SK-N-SH (cell line): Measurements from ENCODE around the gene RIMKLA.

ENCODE experiments used
- EP300 ChIP-seq, 2 experiments: IDR thresholded peaks; 2 replicates each; pipeline versions ENCODE4 v1.4.0 to v1.6.1; 2012; ENCODE audit warnings: borderline replicate concordance in 1 of 2, low read depth in 1 of 2, low read length in 1 of 2
- EZH2phosphoT487 ChIP-seq: fragments of 200-600 bp; sonication (generic); IDR thresholded peaks from 2 replicates; pipeline ENCODE4 v1.6.1; 2017; ENCODE audit warnings: low read depth, mixed run types, mild to moderate bottlenecking, antibody characterized with exemption, moderate library complexity, borderline replicate concordance
- FOXJ3 ChIP-seq: sonication (generic); formaldehyde crosslinking; IDR thresholded peaks from 2 replicates; pipeline ENCODE4 v1.5.1; 2020; ENCODE audit warnings: mild to moderate bottlenecking, missing genetic modification reagents
- GABPA ChIP-seq: IDR thresholded peaks from 2 replicates; pipeline ENCODE4 v1.4.0; 2012; ENCODE audit warnings: low read depth, mild to moderate bottlenecking
- POLR2AphosphoS5 ChIP-seq: IDR thresholded peaks from 2 replicates; pipeline ENCODE4 v1.6.1; 2012; ENCODE audit warnings: low read depth, low read length
- TEAD4 ChIP-seq: IDR thresholded peaks from 2 replicates; pipeline ENCODE4 v1.4.0; 2012; ENCODE audit warnings: mild to moderate bottlenecking, borderline replicate concordance; ENCODE audit not compliant: insufficient read depth
- TF ChIP-seq, protein P1 (sequence below): fragments of 200-600 bp; sonication (generic); IDR thresholded peaks from 2 replicates; pipeline ENCODE4 v1.6.1; 2017; ENCODE audit warnings: antibody characterized with exemption, mild to moderate bottlenecking, moderate library complexity
- TF ChIP-seq, protein P2 (sequence below): fragments of 150-350 bp; IDR thresholded peaks from 2 replicates; pipeline ENCODE4 v1.6.1; 2017; ENCODE audit warnings: antibody characterized with exemption, low read length, low read depth, borderline replicate concordance

DNA sequence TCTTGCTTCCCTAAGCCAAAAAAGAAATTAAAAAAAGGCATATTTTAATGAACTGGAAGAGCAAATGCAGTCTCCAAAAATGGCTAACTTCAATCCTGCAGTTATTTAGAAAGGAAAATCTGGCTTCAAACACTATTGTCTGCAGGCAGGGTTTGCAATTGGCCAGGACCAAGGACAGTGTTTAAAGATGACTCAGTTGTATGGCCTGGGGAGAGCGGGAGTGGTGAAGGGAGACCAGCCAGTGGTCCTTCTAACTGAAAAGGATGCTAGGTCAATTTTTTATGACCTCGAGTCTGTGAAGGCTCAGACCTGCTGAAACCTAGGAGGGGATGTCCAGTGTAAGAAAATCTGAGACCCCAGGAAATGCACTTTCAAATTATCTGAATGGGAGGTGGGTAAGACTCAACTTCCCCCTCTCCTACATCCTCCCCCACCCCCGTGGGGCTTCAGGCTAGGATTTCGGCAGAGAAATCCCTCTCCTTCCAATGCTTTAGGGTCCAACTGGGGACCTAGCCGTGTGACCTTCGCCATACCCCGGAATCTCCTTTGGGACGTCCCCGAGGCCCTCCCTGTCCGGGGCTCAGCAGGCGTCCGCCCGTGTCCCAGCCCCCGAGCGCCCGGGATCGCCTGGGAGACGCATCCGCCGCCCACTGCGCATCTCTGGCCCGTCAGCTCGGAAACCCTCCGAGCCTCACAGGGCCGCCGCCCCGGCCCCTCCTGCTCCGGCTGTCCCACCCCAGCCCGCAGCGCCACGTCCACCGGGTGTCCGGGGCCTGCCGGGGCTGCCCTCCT lies 602 bp upstream of the RIMKLA start:
- TF ChIP-seq POLR2AphosphoS5: no peak
- no peak for TF ChIP-seq EP300 (IDR thresholded peaks at IDR 0.05; ENCODE audit: borderline replicate concordance in 1 of 2, low read depth in 1 of 2, low read length in 1 of 2)
- TF ChIP-seq, protein P1, sequence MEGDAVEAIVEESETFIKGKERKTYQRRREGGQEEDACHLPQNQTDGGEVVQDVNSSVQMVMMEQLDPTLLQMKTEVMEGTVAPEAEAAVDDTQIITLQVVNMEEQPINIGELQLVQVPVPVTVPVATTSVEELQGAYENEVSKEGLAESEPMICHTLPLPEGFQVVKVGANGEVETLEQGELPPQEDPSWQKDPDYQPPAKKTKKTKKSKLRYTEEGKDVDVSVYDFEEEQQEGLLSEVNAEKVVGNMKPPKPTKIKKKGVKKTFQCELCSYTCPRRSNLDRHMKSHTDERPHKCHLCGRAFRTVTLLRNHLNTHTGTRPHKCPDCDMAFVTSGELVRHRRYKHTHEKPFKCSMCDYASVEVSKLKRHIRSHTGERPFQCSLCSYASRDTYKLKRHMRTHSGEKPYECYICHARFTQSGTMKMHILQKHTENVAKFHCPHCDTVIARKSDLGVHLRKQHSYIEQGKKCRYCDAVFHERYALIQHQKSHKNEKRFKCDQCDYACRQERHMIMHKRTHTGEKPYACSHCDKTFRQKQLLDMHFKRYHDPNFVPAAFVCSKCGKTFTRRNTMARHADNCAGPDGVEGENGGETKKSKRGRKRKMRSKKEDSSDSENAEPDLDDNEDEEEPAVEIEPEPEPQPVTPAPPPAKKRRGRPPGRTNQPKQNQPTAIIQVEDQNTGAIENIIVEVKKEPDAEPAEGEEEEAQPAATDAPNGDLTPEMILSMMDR: no peak
- TF ChIP-seq EZH2phosphoT487: no peak
- no peak for TF ChIP-seq FOXJ3 (CRISPR knock-in tag)
- TF ChIP-seq, protein P2, sequence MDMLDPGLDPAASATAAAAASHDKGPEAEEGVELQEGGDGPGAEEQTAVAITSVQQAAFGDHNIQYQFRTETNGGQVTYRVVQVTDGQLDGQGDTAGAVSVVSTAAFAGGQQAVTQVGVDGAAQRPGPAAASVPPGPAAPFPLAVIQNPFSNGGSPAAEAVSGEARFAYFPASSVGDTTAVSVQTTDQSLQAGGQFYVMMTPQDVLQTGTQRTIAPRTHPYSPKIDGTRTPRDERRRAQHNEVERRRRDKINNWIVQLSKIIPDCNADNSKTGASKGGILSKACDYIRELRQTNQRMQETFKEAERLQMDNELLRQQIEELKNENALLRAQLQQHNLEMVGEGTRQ: no peak
- TF ChIP-seq TEAD4: no peak
- TF ChIP-seq GABPA: no peak
